Loucy (cell line): ENCODE results near the gene SEMA3A.

Source experiments
- H2AFZ ChIP-seq: fragments of 200-600 bp; sonication (generic); 2 replicates; pipeline ENCODE4 v1.6.0; 2016; ENCODE audit warnings: antibody characterized with exemption, mild to moderate bottlenecking, low read length, moderate library complexity
- H3F3A ChIP-seq: fragments of 200-600 bp; 2 replicates; pipeline ENCODE4 v1.6.0; 2016; ENCODE audit warnings: antibody characterized with exemption, low read depth, mild to moderate bottlenecking
- H3K27me3 ChIP-seq: fragments of 200-600 bp; sonication (generic); 2 replicates; pipeline ENCODE4 v1.6.1; 2014; ENCODE audit warnings: low read length, mild to moderate bottlenecking; ENCODE audit not compliant: insufficient read depth, poor library complexity, severe bottlenecking
- H3K36me3 ChIP-seq: fragments of 200-600 bp; sonication (generic); 2 replicates; pipeline ENCODE4 v1.6.1; 2016; ENCODE audit warnings: low read length; ENCODE audit not compliant: insufficient read depth
- H3K4me1 ChIP-seq: fragments of 200-600 bp; sonication (generic); 2 replicates; pipeline ENCODE4 v1.5.1; 2014; ENCODE audit warnings: low read length, mild to moderate bottlenecking; ENCODE audit not compliant: insufficient read depth, poor library complexity, severe bottlenecking
- H3K4me2 ChIP-seq: fragments of 200-600 bp; sonication (generic); 2 replicates; pipeline ENCODE4 v1.6.0; 2014; ENCODE audit warnings: antibody characterized with exemption, low read length, low read depth, mild to moderate bottlenecking; ENCODE audit not compliant: poor library complexity, severe bottlenecking
- H3K4me3 ChIP-seq: fragments of 200-600 bp; sonication (generic); 2 replicates; pipeline ENCODE4 v1.5.1; 2014; ENCODE audit warnings: low read length, mild to moderate bottlenecking, mixed read lengths; ENCODE audit not compliant: poor library complexity, severe bottlenecking
- H3K79me2 ChIP-seq: fragments of 200-600 bp; sonication (generic); 2 replicates; pipeline ENCODE4 v1.6.1; 2014; ENCODE audit warnings: low read length; ENCODE audit not compliant: insufficient read depth
- H3K9ac ChIP-seq: fragments of 200-600 bp; sonication (generic); 2 replicates; pipeline ENCODE4 v1.6.0; 2014; ENCODE audit warnings: mild to moderate bottlenecking, low read depth, low read length, moderate library complexity; ENCODE audit not compliant: poor library complexity, severe bottlenecking
- H3K9me2 ChIP-seq: fragments of 200-600 bp; sonication (generic); replicated peaks from 2 replicates; pipeline ENCODE4 v1.6.1; 2016; ENCODE audit warnings: low read depth, low read length, mixed read lengths
- H3K9me3 ChIP-seq: fragments of 200-600 bp; sonication (generic); 2 replicates; pipeline ENCODE4 v1.6.1; 2014; ENCODE audit warnings: mild to moderate bottlenecking, antibody characterized with exemption, low read length, low read depth; ENCODE audit not compliant: insufficient read depth
- H4K20me1 ChIP-seq: fragments of 200-600 bp; sonication (generic); 2 replicates; pipeline ENCODE4 v1.6.0; 2014; ENCODE audit warnings: antibody characterized with exemption, low read length, mild to moderate bottlenecking; ENCODE audit not compliant: insufficient read depth, poor library complexity, severe bottlenecking
- CTCF ChIP-seq: fragments of 200-600 bp; sonication (generic); conservative IDR thresholded peaks from 2 replicates; pipeline ENCODE4 v1.5.1; 2014; ENCODE audit warnings: mild to moderate bottlenecking, antibody characterized with exemption, low read length
- EZH2phosphoT487 ChIP-seq: fragments of 200-600 bp; IDR thresholded peaks from 2 replicates; pipeline ENCODE4 v1.6.1; 2018; ENCODE audit warnings: antibody characterized with exemption, mild to moderate bottlenecking, moderate library complexity, borderline replicate concordance

Gene SEMA3A

DNA sequence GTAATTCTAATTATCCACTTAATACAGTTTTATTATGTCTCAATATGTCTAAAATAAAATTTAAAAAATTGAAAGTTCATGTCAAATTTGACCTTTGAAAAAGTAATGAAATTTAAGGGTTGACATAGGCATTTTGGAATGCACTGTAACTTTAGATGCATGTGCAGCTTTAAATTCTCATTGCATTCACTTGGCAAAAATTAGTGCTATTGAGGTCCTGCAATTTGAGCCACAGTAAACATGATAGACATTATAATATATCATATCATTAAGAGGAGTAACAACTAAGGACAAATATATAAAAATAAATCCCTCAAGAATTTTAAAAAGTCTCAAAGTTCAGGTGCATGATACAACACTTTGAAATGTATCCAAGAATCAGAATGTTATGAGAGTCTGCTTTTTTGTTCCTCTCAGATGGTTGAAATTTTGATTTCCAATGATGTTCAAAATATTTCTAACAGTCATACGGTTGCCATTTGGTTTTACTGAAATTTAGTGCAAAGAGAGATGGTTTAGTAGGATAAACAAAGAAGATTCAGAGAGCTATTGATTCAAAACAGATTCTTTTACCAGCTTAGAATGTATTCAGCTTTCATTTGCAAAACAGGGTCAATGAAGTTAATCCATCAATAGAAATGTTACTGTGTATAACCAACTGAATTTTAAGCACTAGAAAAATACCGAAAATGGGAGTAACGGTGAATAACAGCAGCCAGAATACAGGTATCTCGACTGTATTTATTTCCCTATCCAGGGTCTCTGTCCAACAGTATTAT lies 71.8 kb downstream of the SEMA3A start:
- H3K9me3 ChIP-seq = no peaks in the 10 kb centered on the region
- H3K4me3 ChIP-seq = no peak overlapping the region
- H3K4me1 ChIP-seq = peaks cover 4% of the 10 kb centered on the region
- H3K4me2 ChIP-seq = no peak overlapping the region
- no peak for TF ChIP-seq EZH2phosphoT487
- no peak for TF ChIP-seq CTCF
- H3F3A ChIP-seq = no peaks in the 10 kb centered on the region
- no peaks in the 10 kb centered on the region for H3K9me2 ChIP-seq
- H4K20me1 ChIP-seq = no peaks in the 10 kb centered on the region
- H3K27me3 ChIP-seq = no peaks in the 10 kb centered on the region
- no peak overlapping the region for H2AFZ ChIP-seq
- no peaks in the 10 kb centered on the region for H3K79me2 ChIP-seq
- no peaks in the 10 kb centered on the region for H3K36me3 ChIP-seq
- H3K9ac ChIP-seq = no peak overlapping the region

DNA sequence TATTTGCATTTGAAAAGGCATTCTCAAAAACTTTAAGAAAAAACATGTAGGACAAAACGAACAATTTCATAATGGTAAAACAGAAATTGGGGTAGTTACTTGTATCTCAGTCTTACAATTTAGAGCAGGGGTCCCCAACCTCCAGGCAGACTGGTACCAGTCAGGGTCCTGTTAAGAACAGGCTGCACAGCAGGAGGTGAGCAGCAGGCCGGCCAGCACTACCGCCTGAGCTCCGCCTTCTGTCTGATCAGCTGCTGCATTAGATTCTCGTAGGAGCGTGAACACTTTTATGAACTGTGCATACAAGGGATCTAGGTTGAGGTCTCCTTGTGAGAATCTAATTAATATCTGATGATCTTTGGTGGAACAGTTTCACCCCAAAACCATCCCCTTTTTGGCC lies 77.3 kb downstream of the SEMA3A start:
- Histone ChIP-seq H3K9me3 (no peaks in the 10 kb centered on the region), H3K36me3 (no peaks in the 10 kb centered on the region), H3K4me2 (no peak overlapping the region), H3K4me1 (no peaks in the 10 kb centered on the region), H3F3A (no peaks in the 10 kb centered on the region), H3K27me3 (no peaks in the 10 kb centered on the region), H2AFZ (no peak overlapping the region), H3K9me2 (no peaks in the 10 kb centered on the region), H3K4me3 (no peak overlapping the region), H3K79me2 (no peaks in the 10 kb centered on the region), H4K20me1 (no peaks in the 10 kb centered on the region), H3K9ac (no peak overlapping the region)
- TF ChIP-seq EZH2phosphoT487 (no peak), CTCF (no peak)

- Histone ChIP-seq H3K9ac (no peak overlapping the region), H3K4me3 (no peak overlapping the region), H3K79me2 (no peaks in the 10 kb centered on the region), H3F3A (no peaks in the 10 kb centered on the region), H3K4me1 (no peaks in the 10 kb centered on the region), H3K4me2 (no peak overlapping the region), H3K9me2 (no peaks in the 10 kb centered on the region), H2AFZ (no peak overlapping the region), H3K36me3 (no peaks in the 10 kb centered on the region), H4K20me1 (no peaks in the 10 kb centered on the region), H3K27me3 (no peaks in the 10 kb centered on the region), H3K9me3 (no peaks in the 10 kb centered on the region)
- TF ChIP-seq CTCF (no peak), EZH2phosphoT487 (no peak)
Measured at GRCh38 chr7:84113906-84114850, 80.4 kb downstream of the SEMA3A start.
